Choroid plexus epithelial cell (primary cell): Measurements from ENCODE around the gene WASHC3.

Source experiments
- DNase-seq: peaks from one replicate; pipeline ENCODE4 v3.0.0-alpha.2; 2010; ENCODE audit warnings: low read depth
- H3K4me3 ChIP-seq: 2 replicates; pipeline ENCODE4 v1.5.1; 2011; ENCODE audit warnings: low read depth, mild to moderate bottlenecking, control low read depth, low read length, moderate library complexity
- TF ChIP-seq, protein P1 (sequence below): conservative IDR thresholded peaks from 2 replicates; pipeline ENCODE4 v1.5.1; 2011; ENCODE audit warnings: low read depth, mild to moderate bottlenecking, control low read depth, inconsistent platforms, low read length, moderate library complexity

Gene WASHC3

DNA sequence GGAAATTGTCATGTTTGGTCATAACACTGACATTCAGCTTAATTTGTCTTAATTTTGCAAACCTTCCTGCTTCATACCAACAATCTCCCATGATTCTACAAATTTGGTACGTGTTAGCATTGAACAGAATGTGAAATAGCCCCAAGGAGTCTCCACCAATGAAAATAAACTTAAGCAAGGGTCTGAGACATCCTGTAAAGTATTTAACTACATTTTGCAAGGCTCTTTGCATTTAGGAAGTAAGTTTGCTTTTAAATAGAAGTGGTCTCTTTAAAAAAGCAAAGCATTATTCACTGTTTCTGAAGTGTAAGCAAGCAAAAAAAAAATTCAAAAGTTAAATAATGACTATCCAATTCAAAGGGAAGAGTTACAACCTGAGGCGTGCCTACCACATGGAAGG lies 79.9 kb downstream of the WASHC3 start:
- DNase-seq, result no peak
- H3K4me3 ChIP-seq, result no peak overlapping the region
- TF ChIP-seq, protein P1, sequence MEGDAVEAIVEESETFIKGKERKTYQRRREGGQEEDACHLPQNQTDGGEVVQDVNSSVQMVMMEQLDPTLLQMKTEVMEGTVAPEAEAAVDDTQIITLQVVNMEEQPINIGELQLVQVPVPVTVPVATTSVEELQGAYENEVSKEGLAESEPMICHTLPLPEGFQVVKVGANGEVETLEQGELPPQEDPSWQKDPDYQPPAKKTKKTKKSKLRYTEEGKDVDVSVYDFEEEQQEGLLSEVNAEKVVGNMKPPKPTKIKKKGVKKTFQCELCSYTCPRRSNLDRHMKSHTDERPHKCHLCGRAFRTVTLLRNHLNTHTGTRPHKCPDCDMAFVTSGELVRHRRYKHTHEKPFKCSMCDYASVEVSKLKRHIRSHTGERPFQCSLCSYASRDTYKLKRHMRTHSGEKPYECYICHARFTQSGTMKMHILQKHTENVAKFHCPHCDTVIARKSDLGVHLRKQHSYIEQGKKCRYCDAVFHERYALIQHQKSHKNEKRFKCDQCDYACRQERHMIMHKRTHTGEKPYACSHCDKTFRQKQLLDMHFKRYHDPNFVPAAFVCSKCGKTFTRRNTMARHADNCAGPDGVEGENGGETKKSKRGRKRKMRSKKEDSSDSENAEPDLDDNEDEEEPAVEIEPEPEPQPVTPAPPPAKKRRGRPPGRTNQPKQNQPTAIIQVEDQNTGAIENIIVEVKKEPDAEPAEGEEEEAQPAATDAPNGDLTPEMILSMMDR, result no peak

DNA sequence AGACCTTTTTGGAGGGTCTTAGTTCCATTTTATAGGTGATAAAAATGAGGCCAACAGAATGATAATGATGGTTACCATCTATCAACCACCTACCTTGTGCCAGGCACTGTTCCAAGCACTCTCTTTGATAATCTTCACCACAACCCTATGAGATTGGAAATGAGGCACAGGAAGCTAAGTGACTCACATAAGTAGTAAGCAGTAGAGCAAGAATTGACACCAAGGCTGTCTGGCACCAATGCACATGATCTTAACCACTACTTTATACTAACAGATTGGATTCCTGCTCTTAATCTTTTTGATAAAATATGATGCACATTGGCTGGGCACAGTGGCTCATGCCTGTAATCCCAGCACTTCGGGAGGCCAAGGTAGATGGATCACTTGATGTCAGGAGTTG lies 93.0 kb downstream of the WASHC3 start:
- TF ChIP-seq, protein P1, result no peak
- no peak overlapping the region for H3K4me3 ChIP-seq
- DNase-seq, result no peak

DNA sequence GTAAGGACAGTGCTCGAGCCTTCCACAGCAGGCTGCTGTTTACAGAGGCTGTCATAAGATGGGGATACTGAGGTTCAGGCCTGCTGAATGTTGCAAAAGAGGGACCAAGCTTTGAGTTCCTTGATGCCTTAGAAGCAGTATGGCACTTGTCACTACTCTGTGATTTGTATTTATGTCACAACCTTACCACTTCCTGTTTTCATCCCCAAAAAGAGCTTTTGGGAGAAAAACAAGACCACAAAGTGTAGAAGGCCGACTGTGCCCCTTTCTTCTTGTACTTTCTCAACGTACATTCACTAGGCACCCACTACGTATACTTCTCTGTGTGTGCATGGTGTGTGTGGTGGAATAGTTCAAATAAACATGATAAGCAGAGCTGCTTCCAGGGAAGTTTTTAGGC lies 94.3 kb downstream of the WASHC3 start:
- H3K4me3 ChIP-seq, result no peak overlapping the region
- TF ChIP-seq, protein P1, result no peak
- DNase-seq, result no peak

DNA sequence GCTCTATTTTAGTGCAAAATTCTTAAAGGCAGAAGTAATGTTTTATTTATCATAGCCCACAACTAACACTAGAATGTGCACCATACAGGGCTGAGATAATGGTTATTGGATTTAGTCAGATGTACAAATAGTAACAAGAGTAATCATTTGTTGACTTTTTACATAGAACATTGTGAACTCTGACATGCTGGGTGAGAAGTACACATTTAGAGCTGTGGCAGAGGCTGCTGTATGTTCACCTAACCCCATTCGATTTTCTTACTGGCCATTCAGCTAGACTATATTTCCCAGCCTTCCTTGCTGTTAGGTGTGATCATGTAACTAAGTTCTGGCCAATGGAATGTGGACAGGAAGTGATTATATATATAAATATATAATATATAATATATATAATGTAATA lies 95.3 kb downstream of the WASHC3 start:
- DNase-seq, result no peak
- TF ChIP-seq, protein P1, result no peak
- no peak overlapping the region for H3K4me3 ChIP-seq

DNA sequence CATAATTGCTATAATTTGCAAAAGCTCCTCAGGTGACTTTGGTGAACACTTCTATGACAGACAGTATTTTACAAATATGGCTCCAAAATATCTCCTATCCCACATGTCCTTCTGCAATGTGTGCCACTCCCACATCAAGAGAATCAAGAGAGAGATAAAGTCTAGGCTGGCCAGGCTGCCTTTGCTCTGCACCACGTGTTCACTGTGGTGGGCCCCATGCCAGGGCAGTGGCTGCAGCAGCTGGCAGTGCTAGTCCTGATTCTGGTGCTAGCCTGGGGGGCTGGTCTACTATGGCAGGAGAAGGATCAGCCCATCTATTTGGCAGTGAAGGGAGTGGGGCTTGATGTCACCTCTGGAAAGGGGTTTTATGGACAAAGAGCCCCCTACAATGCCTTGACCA lies 98.1 kb downstream of the WASHC3 start:
- TF ChIP-seq, protein P1, result no peak
- no peak overlapping the region for H3K4me3 ChIP-seq
- no peak for DNase-seq
